GM10266 (cell line): ENCODE data around the gene CTXND1.

Source experiments
- DNase-seq: peaks from one replicate; pipeline ENCODE4 v3.0.0; 2012; ENCODE audit errors: extremely low spot score
- TF ChIP-seq, protein P1 (sequence below): IDR thresholded peaks from 2 replicates; pipeline ENCODE4 v1.5.1; 2012; ENCODE audit warnings: mild to moderate bottlenecking, low read depth; ENCODE audit not compliant: control insufficient read depth, insufficient read depth; ENCODE audit errors: missing control alignments

Gene CTXND1

DNA sequence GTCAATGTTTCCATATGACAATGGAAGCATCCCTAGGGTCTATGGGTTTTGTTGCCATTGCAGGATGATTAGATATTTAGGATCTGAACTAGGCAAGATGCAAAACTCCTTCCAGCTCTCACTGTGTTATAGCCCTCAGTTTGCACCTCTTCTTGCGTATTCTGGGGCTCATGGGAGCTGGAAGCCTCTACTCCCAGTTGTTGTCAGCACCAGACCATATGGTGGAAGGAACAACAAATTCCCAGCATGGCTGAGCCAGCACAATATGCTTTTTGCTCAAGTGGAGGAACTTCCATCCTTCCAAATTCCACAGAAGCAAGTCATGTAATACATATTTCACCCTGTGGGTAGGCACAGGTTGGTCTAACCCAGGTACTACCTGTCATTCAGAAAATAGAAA is 18.5 kb upstream of the CTXND1 start:
- no peak for DNase-seq
- TF ChIP-seq, protein P1, sequence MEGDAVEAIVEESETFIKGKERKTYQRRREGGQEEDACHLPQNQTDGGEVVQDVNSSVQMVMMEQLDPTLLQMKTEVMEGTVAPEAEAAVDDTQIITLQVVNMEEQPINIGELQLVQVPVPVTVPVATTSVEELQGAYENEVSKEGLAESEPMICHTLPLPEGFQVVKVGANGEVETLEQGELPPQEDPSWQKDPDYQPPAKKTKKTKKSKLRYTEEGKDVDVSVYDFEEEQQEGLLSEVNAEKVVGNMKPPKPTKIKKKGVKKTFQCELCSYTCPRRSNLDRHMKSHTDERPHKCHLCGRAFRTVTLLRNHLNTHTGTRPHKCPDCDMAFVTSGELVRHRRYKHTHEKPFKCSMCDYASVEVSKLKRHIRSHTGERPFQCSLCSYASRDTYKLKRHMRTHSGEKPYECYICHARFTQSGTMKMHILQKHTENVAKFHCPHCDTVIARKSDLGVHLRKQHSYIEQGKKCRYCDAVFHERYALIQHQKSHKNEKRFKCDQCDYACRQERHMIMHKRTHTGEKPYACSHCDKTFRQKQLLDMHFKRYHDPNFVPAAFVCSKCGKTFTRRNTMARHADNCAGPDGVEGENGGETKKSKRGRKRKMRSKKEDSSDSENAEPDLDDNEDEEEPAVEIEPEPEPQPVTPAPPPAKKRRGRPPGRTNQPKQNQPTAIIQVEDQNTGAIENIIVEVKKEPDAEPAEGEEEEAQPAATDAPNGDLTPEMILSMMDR = no peak

DNA sequence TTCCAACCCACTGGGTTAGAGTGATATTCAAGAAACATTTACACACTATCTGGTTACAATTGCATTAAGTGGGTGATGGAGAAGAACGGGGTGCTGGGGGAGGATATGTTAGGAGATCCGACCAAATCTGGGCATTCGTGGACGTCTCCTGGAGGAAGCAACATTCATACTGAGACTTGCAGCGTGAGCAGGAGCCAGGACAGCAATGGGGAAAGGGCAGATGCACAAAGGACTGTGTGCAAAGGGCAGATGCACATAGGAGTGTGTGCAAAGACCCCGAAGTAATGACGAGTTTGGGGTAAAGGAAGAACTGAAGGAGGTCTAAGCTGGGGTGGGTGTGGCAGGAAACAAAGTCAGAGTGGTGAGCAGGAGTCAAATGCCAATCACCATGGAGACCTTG is 16.1 kb upstream of the CTXND1 start:
- no peak for DNase-seq
- TF ChIP-seq, protein P1 = no peak

DNA sequence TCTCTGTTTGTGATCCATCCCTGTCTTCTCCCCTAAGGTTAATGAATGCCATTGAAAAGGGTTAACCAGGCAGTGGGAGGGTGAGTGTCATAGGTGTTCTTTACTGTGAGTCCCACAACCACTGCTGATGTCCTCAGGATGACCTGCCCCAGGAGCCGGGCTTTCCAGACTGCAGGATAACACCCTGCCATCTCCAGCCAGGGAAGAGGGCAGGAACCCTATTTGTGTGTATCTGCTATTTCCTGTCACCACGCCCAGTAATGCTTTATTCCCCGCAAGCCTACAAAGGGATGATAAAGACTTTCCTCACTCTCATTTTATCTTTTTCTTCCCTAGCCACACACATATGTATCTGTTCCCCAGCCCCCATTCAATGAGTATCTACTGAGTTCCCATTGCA is 15.6 kb upstream of the CTXND1 start:
- TF ChIP-seq, protein P1 = no peak
- no peak for DNase-seq

DNA sequence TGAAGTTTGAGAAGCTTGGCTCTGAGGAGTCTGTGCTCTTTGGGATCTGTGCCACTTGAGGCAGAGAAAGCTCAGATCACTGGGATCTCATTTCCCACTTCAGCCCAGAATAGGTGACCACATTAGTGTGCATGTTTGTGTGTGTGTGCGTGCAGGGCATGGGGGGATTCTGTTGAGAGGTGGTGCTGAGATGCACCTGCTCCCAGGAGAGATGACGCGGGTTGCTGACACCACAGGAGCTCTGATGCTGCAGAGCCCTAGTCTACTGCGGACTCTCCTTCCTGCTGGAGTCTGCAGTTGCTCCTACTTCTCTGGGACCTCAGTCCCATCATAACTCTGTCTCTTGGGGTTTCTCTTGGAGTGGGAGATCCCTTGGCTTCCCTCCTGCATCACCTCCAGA is 14.7 kb upstream of the CTXND1 start:
- no peak for DNase-seq

DNA sequence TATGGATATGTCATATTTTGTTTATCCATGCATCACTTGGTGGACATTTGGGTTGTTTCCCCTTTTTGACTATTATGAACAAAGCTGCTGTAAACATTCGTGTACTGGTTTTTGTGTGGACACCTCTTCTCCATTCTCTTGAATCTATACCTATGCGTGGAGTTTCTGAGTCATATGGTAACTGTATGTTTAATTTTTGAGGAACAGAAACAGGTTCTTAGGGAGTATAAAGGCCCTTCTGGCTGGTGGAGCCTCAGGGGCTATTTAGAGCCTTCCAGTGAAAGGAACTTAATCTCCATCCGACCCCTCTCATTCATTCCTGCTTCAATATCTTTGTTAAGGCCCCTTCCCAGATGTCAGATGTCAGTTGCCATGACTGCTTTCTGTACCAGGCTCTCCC is 14.1 kb upstream of the CTXND1 start:
- no peak for DNase-seq
- TF ChIP-seq, protein P1 = no peak

More for the DNA sequence above, 14.7 kb upstream of the CTXND1 start:
- TF ChIP-seq, protein P1 = no peak

DNA sequence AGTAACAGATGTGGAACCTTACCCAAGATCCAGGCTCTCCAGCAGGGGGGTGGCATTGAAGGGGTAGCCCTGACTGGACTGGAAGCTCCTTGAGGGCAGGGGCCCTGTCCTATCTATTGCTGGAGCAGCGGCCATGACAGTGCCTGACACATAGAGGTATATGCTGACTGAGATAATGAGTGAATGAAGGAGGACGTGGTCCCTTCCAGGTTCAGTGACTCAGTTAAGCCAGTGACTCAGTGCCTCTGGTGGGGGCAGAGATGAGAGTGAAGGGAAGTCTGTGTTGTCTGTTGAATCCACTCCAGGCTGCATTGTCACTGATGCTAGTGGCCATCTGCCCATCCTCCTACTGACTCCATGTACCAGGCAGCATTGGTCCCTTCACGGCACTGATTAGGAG is 13.0 kb upstream of the CTXND1 start:
- TF ChIP-seq, protein P1 = no peak
- no peak for DNase-seq

DNA sequence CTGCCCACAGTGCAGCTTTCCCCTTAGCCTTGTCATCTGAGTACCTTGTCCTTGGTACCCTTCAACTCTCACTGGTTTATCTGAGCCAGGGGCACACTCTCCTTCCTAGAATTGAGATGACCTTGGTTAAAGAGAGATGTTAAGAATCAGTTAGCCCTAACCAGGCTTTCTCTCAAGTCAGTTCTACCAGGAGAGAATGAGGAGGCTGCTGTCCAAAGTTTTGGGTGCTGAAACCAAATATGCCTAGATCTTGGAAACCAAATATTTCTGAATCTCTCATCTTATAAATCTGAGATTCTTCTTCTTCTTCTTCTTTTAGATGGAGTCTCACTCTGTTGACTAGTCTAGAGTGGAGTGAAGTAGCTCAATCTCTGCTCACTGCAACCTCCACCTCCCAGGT is 12.0 kb upstream of the CTXND1 start:
- DNase-seq = no peak
- TF ChIP-seq, protein P1 = no peak

DNA sequence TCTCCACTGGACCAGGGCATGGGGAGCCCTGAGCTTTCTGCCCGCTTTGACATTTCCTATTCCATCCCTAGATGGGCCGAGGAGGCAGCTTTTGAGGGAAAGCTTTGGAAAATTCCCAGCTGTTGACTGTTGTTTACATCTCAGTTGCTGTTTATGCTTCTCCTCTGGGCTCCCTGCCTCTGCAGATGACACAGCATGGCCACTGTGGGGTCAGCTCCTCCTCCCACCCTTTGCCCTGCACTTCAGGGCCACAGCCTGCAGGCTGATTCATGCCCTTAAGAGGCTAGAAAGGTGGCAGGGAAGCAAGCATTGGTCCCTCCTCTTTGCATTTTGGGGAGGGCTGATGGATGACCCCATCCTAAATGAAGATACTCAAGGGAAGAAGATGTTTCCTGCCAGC is 8.5 kb upstream of the CTXND1 start:
- TF ChIP-seq, protein P1 = no peak
- no peak for DNase-seq
